OCI-M2 (cell line): ENCODE data around the gene PIP4K2C.
"Not testable (repeated sequence)": the region's sequence is repeated elsewhere in the genome, so short reads cannot be mapped to it uniquely, and the experiment has no call there.

Experiments
- DNase-seq: peaks from one replicate; lab custom pipeline; 2025; ENCODE audit not compliant: unreplicated experiment; lab: John Stamatoyannopoulos, UW

Gene PIP4K2C

GRCh38 chr12:57632958-57633840, 42.2 kb downstream of the PIP4K2C start, which contains the start of gene B4GALNT1:
Gene B4GALNT1 (minus strand): TSS chr12:57633201. CDS start chr12:57632132, 1,069 bp downstream.
- no peak for DNase-seq

DNA sequence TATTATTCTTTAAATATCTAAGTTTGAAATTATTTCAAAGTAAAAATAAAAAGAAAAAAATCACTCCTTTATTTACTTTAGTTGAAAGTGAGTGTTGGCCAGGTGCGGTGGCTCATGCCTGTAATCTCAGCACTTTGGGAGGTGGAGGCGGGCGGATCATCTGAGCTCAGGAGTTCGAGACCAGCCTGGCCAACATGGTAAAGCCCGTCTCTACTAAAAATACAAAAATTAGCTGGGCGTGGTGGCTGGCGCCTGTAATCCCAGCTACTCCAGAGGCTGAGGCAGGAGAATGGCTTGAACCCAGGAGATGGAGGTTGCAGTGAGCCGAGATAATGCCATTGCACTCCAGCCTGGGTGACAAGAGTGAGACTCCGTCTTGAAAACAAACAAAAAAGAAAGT, 45.7 kb downstream of the PIP4K2C start:
- DNase-seq, result not testable (repeated sequence)

DNA sequence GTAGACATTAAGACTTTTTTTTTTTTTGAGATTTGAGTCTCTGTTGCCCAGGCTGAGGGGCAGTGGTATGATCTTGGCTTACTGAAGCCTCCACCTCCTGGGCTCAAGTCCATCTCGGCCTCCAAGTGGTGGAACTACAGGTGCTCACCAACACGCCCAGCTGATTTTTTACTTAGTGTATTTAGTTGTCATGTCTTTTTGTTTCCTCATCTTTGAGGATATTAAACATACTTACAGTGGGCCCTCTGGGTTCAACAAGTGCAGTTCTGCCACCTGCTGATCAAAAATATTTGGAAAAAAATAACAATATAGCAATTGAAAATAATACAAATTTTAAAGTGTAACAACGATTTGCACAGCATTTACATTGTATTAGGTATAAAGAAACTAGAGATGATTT, 46.4 kb downstream of the PIP4K2C start:
- DNase-seq, result no peak

DNA sequence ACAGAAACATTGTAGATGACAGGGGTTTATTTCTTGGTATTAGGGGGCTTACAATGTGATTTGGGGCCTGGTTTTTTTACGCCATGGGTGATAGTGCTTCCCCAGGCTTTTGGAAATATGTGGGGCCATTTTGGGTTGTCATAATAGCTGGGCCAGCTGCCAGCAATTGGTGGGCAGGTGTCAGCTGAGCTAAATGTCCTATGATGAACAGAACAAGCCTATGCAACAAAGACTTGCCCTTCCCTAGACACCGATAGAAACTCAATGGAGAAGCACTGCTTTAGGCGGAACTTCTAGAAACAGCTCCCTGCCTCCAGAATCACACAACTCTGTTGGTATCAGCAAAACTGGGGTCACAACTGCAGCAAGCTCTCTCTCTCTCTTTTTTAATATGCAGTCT, 47.1 kb downstream of the PIP4K2C start:
- no peak for DNase-seq

GRCh38 chr12:57640175-57641042, 49.4 kb downstream of the PIP4K2C start:
- DNase-seq, result no peak

DNA sequence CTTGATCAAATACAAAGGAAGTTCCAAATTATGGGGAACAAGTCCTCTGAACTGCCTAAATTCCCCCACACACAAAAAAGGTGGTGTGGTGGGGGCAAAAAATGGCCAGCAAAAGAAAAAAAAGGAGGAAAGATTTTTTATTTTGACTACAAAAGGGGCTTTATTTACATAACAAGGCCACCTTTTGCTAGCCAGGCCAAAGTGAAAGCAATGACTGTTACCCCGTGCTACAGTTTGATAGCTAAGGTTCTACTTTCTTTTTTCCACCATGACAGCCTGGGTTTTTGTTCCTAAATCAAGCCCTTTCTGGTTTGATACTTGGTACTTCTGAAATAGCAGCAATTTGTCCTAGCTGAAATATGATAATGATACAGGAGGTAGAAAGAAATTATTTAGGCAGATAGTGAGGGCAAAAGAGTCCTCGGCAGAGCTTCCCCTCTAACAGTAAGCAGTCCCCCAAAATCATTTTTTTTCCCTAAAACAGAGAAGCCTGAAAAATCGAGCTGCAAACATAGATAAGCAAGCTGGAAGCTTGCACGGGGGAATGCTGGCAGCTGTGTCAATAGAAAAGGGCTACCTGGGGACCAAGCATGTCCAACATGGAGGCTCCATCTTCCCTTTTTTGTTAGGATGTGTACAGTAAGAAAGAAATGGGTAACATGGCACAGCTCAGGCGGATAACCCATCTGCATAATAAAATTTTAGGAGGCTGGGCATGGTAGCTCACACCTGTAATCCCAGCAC, 50.9 kb downstream of the PIP4K2C start:
- DNase-seq, result no peak

- not testable (repeated sequence) for DNase-seq
Measured at GRCh38 chr12:57645990-57646658, 55.1 kb downstream of the PIP4K2C start.

- not testable (repeated sequence) for DNase-seq
Measured at GRCh38 chr12:57646659-57647049, 55.7 kb downstream of the PIP4K2C start.
